GM23338 (cell line): ENCODE results near the gene DHRS7C. TPM values are rescaled to one million over a fixed set of nuclear protein-coding genes. Genes with fewer than 3 reads are reported as not detected.

Experiments used
- ATAC-seq: fragments of 200-7000 bp; cut with Tn5 transposase; 3 replicates; pipeline ENCODE4 v1.9.1; 2020
- DNase-seq: peaks from one replicate; pipeline ENCODE4 v3.0.0-alpha.2; 2015; ENCODE audit warnings: low spot score
- H2AFZ ChIP-seq: fragments of 200-600 bp; sonication (generic); 2 replicates; pipeline ENCODE4 v1.8.0; 2016; ENCODE audit warnings: antibody characterized with exemption, mild to moderate bottlenecking, moderate library complexity
- H3F3A ChIP-seq: fragments of 200-600 bp; sonication (generic); replicated peaks from 2 replicates; pipeline ENCODE4 v1.8.0; 2017; ENCODE audit warnings: antibody characterized with exemption, mixed run types, low read depth
- H3K27ac ChIP-seq: fragments of 200-600 bp; sonication (generic); 2 replicates; pipeline ENCODE4 v1.6.1; 2016; ENCODE audit warnings: low read depth
- H3K27me3 ChIP-seq: fragments of 200-600 bp; sonication (generic); 2 replicates; pipeline ENCODE4 v1.8.0; 2016; ENCODE audit warnings: mild to moderate bottlenecking, mixed run types, moderate library complexity; ENCODE audit not compliant: insufficient read depth
- H3K36me3 ChIP-seq: fragments of 200-600 bp; sonication (generic); 2 replicates; pipeline ENCODE4 v1.8.0; 2016; ENCODE audit warnings: mild to moderate bottlenecking; ENCODE audit not compliant: insufficient read depth
- H3K4me1 ChIP-seq: fragments of 200-600 bp; sonication (generic); 2 replicates; pipeline ENCODE4 v1.8.0; 2016; ENCODE audit warnings: mild to moderate bottlenecking, moderate library complexity; ENCODE audit not compliant: insufficient read depth
- H3K4me2 ChIP-seq: fragments of 200-600 bp; sonication (generic); 2 replicates; pipeline ENCODE4 v1.7.1; 2017; ENCODE audit warnings: mixed run types
- H3K4me3 ChIP-seq: fragments of 200-600 bp; sonication (generic); 2 replicates; pipeline ENCODE4 v1.6.1; 2016; ENCODE audit warnings: mixed run types
- H3K79me2 ChIP-seq: fragments of 200-600 bp; sonication (generic); replicated peaks from 2 replicates; pipeline ENCODE4 v1.8.0; 2017; ENCODE audit warnings: mild to moderate bottlenecking; ENCODE audit not compliant: insufficient read depth
- H3K9me2 ChIP-seq: fragments of 200-600 bp; sonication (generic); 2 replicates; pipeline ENCODE4 v1.8.0; 2017; ENCODE audit not compliant: insufficient read depth
- H4K20me1 ChIP-seq: fragments of 200-600 bp; sonication (generic); replicated peaks from 2 replicates; pipeline ENCODE4 v1.8.0; 2017; ENCODE audit warnings: mild to moderate bottlenecking; ENCODE audit not compliant: insufficient read depth
- H3K27ac Mint-ChIP-seq: 2 replicates; pipeline ENCODE4 v1.8.0; 2020; ENCODE audit warnings: inconsistent platforms, mild to moderate bottlenecking, moderate library complexity, mixed read lengths
- H3K27me3 Mint-ChIP-seq: 3 replicates; pipeline ENCODE4 v1.8.0; 2022; ENCODE audit warnings: low read depth, mild to moderate bottlenecking, moderate library complexity, mixed read lengths, inconsistent platforms; ENCODE audit not compliant: insufficient read depth, poor library complexity
- H3K36me3 Mint-ChIP-seq: 3 replicates; pipeline ENCODE4 v1.8.0; 2021; ENCODE audit warnings: low read depth, mild to moderate bottlenecking, inconsistent platforms, moderate library complexity, mixed read lengths
- H3K4me1 Mint-ChIP-seq: 3 replicates; pipeline ENCODE4 v1.8.0; 2020; ENCODE audit warnings: mild to moderate bottlenecking, inconsistent platforms, mixed read lengths
- H3K4me3 Mint-ChIP-seq: 3 replicates; pipeline ENCODE4 v1.8.0; 2021; ENCODE audit warnings: moderate library complexity, mild to moderate bottlenecking, inconsistent platforms, mixed read lengths
- H3K9me3 Mint-ChIP-seq: 3 replicates; pipeline ENCODE4 v1.8.0; 2020; ENCODE audit warnings: moderate library complexity, mild to moderate bottlenecking, inconsistent platforms, mixed read lengths
- CTCF ChIP-seq, 2 experiments: fragments of 200-600 bp in 1 of 2; sonication (generic) in 1 of 2; conservative IDR thresholded peaks; 2 replicates each; pipeline versions ENCODE4 v1.5.1 to v1.6.1; 2016 to 2017; ENCODE audit warnings: antibody characterized with exemption in 2 of 2, low read depth in 2 of 2, mild to moderate bottlenecking in 2 of 2, moderate library complexity in 1 of 2
- EZH2phosphoT487 ChIP-seq: fragments of 200-600 bp; sonication (generic); IDR thresholded peaks from one replicate; pipeline ENCODE4 v1.8.1; 2018; ENCODE audit warnings: antibody characterized with exemption; ENCODE audit not compliant: unreplicated experiment
- JUNB ChIP-seq: IDR thresholded peaks from one replicate; pipeline ENCODE4 v1.6.1; 2016; ENCODE audit warnings: antibody characterized with exemption; ENCODE audit not compliant: unreplicated experiment
- NANOG ChIP-seq: IDR thresholded peaks from 2 replicates; pipeline ENCODE4 v1.6.1; 2016; ENCODE audit warnings: antibody characterized with exemption, borderline replicate concordance
- POLR2AphosphoS5 ChIP-seq: IDR thresholded peaks from 2 replicates; pipeline ENCODE4 v1.6.1; 2016; ENCODE audit warnings: antibody characterized with exemption, low read depth
- REST ChIP-seq: IDR thresholded peaks from one replicate; pipeline ENCODE4 v1.6.1; 2018; ENCODE audit warnings: antibody characterized with exemption; ENCODE audit not compliant: unreplicated experiment
- STAT1 ChIP-seq: IDR thresholded peaks from one replicate; pipeline ENCODE4 v1.6.1; 2016; ENCODE audit warnings: antibody characterized with exemption; ENCODE audit not compliant: unreplicated experiment
- ZNF331 ChIP-seq: fragments of 250-450 bp; sonication (Bioruptor Pico); IDR thresholded peaks from 2 replicates; pipeline ENCODE4 v1.5.0; 2020; ENCODE audit warnings: low read depth, mild to moderate bottlenecking, moderate library complexity
- ZNF462 ChIP-seq: fragments of 250-450 bp; sonication (Bioruptor Pico); IDR thresholded peaks from 2 replicates; pipeline ENCODE4 v1.5.0; 2020; ENCODE audit warnings: mild to moderate bottlenecking, moderate library complexity
- polyA plus RNA-seq: library from polyadenylated mRNA; unstranded; fragments of >200 nt; fragmentation: Nextera tagmentation; extraction: Ambion mirVana; gene quantifications from 2 replicates; pipeline ENCODE4 v1.2.1, GENCODE V29; 2016
- total RNA-seq: library from RNA; depleted of rRNA; stranded (reverse); fragments of >200 nt; shearing (Covaris generic); gene quantifications from 2 replicates; pipeline ENCODE4 v1.2.3, GENCODE V29; 2014

DHRS7C gene
- total and polyA plus RNA-seq, 2 experiments from 2014 or later = not detected

GRCh38 chr17:9763643-9764042, 27.7 kb downstream of the DHRS7C start:
- ATAC-seq = no peak
- Histone ChIP-seq H3K4me3 (no peak overlapping the region), H2AFZ (peak overlapping the region; percentile 18; the same call in 1 of the 2 replicates)

More at GRCh38 chr17:9763643-9764042, 27.7 kb downstream of the DHRS7C start:
- no peaks in the 10 kb centered on the region for H3K36me3 ChIP-seq
- no peaks in the 10 kb centered on the region for H3K9me2 ChIP-seq
- H3K27me3 ChIP-seq = no peaks in the 10 kb centered on the region
- H3K4me1 ChIP-seq = no peaks in the 10 kb centered on the region
- H3K4me1 Mint-ChIP-seq = no peaks in the 10 kb centered on the region
- no peaks in the 10 kb centered on the region for H4K20me1 ChIP-seq
- H3K4me3 Mint-ChIP-seq = no peak overlapping the region
- H3K9me3 Mint-ChIP-seq = no peaks in the 10 kb centered on the region
- H3K79me2 ChIP-seq = no peaks in the 10 kb centered on the region
- DNase-seq = no peak
- no peak overlapping the region for H3K4me2 ChIP-seq
- no peaks in the 10 kb centered on the region for H3K36me3 Mint-ChIP-seq
- peaks cover 2% of the 10 kb centered on the region for H3K27me3 Mint-ChIP-seq
- no peak overlapping the region for H3K27ac ChIP-seq
- H3K27ac Mint-ChIP-seq = no peak overlapping the region
- TF ChIP-seq NANOG (no peak), ZNF331 (CRISPR knock-in tag) (no peak), JUNB (no peak), REST (no peak), STAT1 (no peak), EZH2phosphoT487 (no peak), CTCF (conservative IDR thresholded peaks at IDR 0.05; ENCODE audit: low read depth in 2 of 2) (no peak), ZNF462 (no peak), POLR2AphosphoS5 (no peak)
- H3F3A ChIP-seq = no peaks in the 10 kb centered on the region
